HG03571 (cell line): ENCODE data around the gene WDR77.
A peak's percentile ranks its signal among the peaks of the same experiment; 100 is the strongest.

Experiments
- ATAC-seq: cut with Tn5 transposase; IDR thresholded peaks from one replicate; pipeline ENCODE4 v1.9.1; 2021; ENCODE audit not compliant: unreplicated experiment

Gene WDR77

DNA sequence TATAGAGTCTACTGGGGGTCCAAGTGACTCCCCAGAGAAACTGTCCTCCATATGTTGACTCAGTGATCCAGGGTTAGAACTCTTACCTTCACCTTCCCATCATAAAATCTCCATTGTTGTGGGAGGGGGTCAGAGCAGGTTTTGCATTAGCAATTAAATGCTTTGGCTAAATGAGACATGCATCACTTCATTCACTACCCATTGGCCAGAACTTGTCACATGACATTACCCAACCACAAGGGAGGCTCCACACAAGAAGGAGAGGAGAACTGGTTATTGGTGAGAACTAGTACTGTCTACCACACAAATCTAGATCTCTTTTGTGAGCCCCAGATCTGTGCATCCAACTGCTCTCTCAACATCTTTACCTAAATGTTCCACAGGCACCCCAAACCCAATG lies 20.5 kb upstream of the WDR77 start:
- no peak for ATAC-seq

DNA sequence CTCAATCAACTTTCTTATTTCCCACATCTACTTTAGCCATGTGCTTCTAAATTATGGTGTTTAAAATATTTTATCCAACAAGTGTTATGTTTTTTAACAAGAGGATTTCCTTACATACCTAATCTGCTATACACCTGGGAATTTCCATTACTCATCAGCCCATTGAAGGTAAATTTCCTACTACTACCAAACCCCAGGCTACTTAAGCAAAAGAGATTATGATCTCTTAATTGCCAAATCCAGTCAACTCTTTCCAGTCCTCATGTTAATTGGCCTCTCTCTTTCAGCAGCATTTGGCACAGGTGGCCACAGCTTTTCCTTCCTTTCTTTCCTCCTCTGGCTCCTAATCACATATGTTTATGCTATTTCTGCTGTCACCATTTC lies 19.7 kb upstream of the WDR77 start:
- no peak for ATAC-seq

DNA sequence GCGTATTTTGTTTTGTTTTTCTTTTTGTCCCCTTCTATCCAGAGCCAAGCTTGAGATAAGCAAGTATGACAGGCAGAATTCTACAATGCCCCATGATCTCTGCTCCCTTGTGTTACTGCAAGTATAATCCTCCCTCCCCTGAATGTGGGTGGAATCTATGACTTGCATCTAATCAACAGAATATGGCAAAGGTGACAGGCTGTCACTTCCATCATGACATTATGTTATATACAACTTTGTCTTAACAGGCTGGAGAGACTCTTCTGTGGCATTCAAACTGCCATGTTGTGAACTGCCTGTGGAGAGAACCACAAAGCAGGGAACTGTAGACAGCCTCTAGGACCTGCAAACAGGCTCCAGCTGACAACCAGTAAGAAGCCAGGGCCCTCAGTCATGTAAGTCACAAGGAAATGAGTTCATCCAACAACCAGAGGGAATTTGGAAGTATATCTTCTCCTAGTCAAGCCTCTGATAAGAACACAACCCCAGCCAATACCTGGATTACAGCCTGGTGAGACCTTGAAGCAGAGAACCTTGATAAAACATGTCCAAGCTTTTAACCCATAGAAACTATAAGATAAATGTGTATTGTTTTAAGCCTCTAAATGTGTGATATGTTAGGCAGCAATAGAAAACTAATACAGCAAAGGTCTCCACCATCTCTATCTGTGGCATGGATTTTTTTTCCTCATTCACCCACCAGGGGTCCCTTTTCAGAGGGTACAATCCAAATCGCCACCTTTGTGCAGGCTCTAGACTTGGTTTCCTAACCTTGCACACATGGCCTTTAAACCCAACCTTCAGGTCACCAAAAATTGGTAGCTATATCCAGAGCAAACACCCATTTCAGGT lies 19.0 kb upstream of the WDR77 start:
- ATAC-seq, result no peak

DNA sequence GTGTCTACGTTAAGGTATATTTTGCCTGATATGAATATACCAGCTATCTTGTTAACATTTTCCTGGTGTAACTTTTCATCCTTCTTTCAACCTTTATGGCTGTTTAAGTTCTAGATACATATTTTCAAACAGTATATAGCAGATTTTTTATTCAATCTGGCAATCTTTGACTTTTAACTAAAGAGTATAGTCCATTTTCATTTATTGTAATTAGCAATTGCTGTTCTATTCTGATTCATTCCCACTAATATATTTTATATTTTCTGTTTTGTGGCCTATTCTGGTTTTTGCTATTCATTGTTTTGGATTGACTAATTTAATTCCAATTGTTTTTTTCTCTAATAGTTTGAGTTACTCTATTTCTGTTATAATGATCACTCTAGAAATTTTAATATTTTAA lies 17.4 kb upstream of the WDR77 start:
- no peak for ATAC-seq

DNA sequence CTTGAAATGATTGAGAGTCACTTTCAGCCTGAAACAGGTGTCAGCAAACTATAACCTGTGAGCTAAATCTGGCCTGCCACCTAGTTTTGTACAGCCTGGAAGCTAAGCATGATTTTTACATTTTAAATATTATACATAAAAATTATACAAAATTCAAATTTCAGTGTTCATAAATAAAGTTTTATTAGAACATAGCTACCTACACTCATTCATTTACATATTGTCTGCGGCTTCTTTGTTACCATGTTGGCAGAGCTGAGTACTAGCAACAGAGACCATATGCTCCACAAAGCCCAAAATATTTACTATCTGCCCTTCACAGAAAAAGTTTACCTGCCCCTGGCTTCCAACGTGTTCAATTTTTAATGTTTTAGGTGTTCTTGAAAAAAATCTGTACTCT lies 16.7 kb upstream of the WDR77 start:
- ATAC-seq, result no peak

DNA sequence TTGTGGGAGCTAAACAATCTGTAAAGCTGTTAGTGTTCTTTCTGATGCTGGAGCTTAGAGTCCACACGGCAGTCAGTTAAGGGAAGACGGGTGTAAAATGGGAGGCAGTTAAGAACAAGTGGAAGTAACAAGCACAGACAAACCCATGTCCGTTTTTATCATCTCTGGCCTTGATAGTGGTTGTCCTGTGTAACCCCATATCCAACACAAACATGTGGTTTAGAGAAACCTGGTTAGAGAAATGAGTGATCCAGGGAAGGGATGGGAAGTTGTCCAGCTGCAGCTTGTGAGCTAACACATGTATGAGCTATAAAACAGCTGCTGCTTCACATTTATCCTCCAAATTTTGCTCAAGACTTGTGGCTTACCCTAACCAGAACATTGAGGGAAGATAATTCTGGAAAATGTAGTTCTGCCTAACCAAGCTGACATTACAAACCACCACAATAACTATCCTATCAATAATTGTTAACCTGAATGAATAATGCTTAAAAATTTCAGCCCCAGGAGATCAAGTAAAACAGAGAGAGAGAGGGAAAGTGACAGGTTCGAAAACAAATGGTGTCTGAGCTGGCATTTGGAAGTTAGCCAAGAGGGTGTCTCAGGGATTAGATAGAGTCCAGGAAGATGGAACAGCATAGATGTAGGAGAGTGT lies 14.1 kb upstream of the WDR77 start:
- no peak for ATAC-seq

DNA sequence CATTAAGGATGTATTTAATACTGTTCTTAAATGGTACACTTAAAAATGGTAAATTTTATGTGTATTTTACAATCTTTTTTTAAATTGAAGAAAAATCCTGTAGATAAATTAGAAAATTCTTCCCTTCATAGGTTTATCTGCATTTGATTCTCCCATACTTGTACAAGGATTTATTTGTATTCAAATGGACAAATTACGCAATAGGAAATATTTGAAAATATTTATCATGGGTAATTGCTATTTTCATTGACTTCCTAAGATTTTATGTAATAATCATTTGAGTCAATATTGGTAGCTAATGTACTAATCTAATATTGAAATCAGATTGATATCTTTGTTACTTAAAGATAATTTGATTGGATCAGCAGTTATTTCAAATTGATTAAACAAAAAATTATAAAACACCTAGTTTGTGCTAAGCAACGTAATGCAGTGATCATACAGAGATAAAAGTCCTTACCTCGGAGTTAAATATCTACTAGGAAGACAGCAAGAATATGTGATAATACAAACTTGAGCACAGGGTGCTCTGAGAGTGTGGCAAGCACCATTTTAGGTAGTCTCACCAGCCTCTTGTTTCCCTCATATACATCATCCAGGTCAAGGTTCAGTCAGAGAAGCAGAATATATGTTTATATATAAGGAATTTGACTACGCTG lies 13.4 kb upstream of the WDR77 start:
- ATAC-seq, result no peak

DNA sequence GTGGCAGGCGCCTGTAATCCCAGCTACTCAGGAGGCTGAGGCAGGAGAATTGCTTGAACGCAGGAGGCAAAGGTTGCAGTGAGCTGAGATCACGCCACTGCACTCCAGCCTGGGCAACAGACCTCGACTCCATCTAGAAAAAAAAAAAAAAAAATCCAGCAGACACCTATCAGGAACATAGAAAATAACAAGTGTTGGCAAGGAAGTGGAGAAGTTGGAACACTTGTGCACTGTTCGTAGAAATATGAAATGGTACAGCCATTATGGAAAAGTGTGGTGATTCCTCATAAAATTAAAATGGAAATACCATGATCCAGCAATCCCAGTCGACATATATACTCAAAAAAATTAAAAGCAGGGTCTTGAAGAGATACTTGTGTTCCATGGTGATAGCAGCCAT lies 12.7 kb upstream of the WDR77 start:
- ATAC-seq, result no peak

DNA sequence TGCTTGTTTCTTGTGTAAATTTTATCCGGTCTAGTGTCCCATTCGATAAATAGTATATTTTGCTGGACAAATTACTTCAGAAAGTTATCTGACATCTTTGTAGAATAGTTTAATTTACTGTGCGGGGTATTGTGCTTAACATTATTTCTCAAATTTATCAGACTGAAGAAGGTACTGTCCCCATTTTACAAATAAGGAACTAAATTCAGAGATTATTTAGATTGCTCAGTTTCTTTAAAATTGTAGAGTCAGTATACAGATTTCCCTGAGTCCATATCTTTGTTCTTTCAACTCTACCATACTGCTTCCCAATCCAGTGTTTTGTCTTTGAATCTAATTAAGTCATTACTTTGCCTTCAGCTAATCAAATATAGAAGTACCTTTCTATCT lies 6.6 kb upstream of the WDR77 start:
- no peak for ATAC-seq

DNA sequence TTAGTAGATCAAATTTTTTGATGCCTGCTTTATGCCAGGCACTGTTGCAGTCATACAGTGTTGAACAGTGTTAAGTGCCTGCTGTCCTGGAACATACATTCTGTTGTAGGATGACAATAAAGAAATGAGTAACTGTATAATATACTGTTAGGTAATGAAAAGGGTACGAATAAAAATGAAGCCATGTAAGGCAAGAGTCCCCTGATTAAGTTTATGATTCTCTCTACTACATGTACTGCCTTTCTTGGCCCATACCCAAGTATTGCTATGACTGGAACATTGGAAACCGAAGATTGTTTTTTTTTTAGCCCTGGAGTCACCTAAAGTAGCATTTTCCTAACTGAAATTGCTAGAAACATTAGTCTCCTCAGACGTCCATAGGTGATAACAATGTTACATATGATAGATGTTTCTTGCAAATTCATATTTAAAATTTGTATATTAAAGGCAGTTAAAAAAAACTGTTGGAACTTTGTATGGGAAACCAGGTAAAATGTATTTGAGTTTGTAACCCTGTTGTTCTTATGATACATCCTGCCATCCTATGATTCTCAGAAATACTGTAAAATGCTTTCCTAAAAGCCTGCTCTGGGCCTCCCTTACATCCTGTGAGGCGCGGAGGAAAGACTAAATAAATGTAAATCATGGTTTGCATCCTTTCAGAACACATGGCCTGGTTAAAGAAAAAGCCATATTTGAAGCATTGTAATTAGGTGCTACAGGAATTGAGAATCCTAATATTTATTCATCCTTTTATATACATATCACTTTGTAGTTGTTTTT lies 6.0 kb upstream of the WDR77 start:
- no peak for ATAC-seq

DNA sequence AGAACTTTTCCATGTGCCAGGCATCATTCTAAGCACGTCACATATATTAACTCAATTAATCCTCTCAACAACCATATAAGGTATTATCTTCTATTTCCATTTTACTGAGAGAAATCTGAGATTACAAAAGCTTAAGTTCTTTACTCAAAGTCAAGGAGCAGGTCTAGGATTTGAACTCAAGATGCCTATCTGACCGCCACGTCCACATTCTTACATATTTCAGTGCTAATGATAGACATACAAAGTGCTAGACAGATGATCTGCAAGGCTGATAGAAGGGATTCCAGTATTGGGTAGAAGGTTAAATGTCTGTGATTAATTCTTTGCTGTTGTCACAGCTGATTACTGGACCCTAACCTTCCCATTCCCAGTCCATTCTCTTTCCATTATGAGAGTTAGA lies 4.7 kb upstream of the WDR77 start:
- ATAC-seq, result no peak

DNA sequence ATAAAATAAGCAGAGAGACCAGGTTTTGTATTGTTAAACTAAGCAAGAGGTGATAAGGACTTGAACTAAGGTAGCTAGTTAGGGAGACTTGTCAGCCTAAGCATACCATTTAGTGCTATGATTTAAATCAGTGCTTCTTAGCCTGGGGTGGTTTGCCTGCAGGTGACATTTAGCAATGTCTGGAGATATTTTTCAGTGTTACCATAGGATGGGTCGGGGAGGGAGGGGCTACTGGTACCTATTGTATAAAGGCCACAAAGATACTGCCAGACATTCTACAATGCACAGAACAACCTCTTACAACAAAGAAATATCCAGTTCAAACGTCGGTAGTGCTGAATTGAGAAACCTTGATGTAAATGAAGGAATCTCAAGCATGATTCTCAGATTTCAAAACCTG lies 3.5 kb upstream of the WDR77 start:
- ATAC-seq, result no peak

DNA sequence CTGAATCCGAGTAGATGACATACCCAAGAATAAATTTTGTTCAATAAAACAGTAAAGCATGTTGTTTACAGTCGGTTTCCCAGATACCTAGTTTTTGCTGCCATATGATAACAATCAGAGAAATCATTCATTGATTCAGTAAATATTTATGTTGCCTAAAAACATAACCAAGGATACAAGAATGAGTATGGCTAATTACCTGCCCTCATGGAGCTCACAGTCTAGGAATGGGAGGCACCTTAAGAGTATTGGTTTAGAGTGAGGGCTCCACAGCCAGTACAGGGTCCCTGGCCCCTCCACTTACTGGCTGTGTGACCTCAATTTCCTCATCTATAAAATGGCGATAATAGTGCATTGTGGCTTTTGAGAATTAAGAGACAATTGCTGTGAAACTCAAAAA lies 1.1 kb upstream of the WDR77 start:
- ATAC-seq, result no peak

DNA sequence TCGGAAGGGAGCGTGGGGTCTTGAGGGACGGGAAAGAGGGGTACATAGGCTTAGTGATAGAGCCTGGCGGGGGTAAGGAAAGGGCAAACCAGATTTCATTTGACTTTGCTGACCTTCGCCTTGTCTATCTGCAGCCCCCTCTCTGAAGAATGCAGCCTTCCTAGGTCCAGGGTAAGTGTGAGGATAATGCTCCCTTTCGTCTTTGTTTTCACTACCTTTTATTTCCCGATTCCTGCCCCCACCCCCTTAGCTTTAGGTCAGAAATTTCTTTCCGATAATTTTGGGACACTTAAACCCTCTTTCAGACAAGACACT lies 604 bp upstream of the WDR77 start:
- ATAC-seq, result peak; percentile 5

DNA sequence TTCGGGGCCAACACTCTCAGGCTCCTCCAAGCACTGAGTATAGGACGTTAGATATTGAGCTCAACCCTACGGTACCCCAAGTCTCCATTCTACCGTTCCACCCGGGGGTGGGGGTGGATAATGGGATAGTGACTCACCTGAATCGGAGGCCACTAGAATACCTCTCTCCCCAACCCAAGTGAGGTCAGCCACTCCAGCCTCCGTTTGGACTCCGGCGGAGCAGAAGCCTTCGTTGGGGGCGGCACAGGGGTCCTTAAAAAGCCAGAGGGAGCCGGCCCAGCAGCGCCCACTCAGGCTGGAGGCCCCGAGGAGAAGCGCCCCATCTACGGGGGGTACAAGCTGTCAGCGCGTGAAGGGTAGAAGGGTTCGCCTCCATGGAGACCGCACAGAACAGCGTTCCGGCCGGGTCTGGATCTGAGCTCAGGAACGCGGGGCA lies 556 bp downstream of the WDR77 start:
- ATAC-seq, result peak; percentile 7

DNA sequence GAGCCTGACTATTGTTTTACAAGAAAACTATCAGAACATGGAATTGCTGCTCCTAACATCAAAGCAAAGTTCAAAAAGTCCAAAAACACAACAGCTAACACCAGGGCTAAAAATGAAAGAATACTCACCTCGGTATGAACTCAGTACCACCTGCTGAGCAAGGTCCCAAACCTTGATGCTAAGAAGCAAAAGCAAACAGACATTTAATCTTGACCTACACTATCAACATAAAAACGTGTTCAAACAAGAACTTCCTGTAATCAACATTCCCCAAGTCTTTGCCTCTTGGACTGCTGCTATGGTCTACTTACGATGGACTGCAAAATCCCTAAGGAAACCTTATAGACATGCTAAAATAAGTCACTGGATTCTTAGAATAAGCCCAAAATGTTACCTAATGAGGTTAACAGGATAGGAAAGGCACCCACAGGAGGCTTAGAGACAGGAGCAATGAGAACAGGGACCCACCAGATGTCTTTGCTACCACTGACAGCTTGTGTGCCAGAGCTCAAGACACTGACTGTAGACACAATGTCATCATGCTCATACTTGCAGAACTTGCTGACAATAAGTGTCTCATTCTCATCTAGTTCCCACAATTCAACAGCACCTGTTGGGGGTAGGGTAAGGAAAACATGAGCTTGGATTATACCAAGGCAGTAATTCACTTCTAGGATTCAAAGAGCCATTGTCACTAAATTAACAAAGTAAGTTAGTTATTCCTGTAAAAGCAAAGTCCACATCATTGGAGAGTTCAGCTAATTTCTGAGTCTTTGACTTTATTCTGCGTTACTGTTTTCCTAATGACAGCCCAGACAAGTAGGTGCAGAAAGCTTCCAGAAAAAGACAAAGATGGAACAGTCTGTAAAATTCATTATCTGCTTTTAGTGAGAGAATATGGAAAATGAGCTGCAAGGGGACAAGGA lies 1.8 kb downstream of the WDR77 start:
- ATAC-seq, result no peak

DNA sequence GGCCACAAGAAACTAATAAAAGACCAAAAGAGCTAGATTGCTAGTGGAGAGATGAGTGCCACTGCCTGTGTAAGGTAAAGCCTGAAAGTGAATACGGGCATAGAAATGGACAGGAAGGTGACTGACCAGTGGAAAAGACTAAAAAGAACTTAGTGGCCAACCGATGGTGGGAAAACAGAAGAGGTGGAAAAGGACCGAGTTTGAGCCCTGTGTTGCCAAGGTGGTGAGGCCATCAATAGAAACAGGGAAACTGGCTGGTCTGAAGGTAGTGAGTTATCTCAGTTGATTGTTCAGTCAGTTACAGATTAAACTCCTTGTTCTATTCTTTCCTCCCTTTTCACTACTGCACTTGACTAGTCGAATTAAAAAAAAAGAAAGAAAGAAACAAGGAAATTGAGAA lies 2.5 kb downstream of the WDR77 start:
- ATAC-seq, result no peak

DNA sequence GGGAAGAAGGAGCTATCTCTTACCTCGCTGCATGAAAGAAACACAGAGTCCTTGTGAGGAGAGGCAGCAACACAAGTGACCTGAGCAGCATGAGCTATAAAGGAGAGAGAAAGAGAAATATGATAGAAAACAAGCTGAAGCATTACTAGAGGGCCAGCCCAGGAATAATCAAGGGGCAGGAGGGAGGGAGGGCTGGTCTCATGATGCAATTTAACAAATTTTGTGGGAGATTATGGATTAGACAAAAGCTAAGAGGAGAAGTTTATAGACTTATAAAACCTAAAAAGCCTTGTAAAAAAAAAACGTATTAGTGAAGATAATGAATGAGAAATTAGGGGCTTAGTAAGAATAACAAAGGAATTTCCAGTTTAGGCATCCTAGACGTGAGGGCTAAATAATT lies 5.0 kb downstream of the WDR77 start:
- ATAC-seq, result no peak

DNA sequence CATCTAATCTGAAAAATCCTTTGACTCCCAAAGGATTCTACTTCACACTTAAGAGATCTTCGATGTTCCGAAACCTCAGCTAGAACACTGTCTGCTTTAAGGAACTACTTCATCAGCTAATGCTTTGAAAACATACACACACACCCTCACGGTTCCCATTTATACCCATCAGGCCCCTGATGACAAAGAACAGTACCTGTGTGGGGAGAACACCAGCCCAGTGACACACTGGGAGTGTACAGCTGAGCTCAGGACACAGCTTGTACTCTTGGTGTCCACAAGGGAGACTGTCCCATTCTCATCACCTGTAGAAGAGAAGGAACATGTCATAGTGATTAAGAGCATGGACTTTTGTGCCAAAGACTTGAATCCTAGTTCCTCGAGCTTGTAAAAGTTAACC lies 6.6 kb downstream of the WDR77 start:
- ATAC-seq, result no peak

DNA sequence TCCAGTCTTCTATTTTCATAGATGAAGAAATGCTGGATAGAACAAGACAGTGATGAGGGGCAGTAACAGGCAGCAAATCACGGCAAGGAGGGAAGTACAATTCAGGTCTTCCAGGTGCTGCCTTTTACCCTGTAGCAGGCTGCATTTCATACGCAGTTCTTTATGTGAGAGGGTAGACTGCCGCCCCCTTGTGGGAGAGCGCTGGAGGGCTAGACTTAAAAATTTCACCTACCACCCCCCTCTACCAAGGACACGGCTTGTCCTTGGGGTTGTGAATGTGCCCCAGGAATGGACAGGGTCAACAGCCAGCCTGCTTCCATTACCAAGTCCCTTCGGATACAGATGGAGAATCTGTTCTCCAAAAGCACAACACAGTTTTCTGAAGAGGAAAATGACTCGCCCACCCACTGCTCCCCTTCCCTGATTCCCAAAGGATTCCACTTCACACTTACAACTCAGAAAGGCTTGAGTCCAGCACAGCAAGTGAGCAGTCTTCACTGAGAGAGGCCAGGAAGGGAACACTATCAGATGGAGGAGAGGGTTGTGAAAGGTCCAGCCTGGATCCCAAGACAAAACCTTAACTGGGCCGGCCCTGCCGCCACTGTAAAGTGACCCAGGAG lies 7.4 kb downstream of the WDR77 start:
- no peak for ATAC-seq
